Activated CD4-positive, alpha-beta T cell treated with anti-CD3 and anti-CD28 coated beads, Interleukin-2, Interleukin-6, amounts not matched to agents 100 ng/mL and 50 ng/mL, durations not matched to agents 16 hours and 8 hours (primary cell): ENCODE data around the gene PPDPF.
"Not testable (repeated sequence)": the region's sequence is repeated elsewhere in the genome, so short reads cannot be mapped to it uniquely, and the experiment has no call there.

Experiments
- DNase-seq: peaks from one replicate; pipeline ENCODE4 v3.0.0-alpha.2; 2020

Gene PPDPF

DNA sequence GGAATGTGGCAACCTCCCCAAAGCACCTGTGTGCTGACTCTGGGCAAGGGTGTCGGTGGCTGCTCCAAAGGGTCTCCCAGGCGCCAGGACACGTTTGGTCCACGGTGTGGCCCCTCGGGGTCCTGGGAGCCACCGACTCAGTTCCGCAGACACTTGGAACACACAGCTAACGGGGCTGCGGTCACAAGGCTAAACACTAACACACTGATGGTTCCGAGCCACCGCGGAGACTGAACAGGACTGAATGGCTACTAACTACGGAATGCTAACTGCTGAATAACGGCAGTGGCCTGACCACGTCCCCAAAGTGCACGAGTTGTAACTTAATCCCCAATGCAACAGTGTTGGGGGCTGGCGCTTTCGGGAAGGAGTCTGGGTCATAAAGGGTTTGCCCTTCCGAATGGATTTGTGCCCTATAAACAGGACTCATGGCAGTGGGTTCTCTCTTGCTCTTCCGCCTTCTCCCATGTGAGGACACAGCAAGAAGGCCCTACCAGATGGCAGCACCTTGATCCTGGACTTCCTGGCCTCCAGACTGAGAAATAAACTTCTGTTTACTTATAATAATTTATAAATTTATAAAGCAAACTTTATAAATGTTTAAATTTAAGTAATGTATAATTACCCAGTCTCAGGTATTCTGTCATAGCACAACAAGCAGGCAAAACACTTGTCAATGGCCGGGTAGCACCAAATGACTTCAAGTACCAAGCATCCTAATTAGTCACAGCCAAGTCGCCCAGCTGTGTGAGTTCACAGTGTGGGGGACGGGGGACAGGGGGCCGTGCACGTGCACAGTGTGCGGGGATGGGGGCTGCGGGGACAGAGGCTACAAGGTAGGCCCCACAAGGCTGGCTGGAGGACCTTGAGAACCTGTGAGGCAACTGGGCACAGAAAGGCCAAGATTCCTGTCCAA is 19.4 kb upstream of the PPDPF start:
- DNase-seq: no peak

DNA sequence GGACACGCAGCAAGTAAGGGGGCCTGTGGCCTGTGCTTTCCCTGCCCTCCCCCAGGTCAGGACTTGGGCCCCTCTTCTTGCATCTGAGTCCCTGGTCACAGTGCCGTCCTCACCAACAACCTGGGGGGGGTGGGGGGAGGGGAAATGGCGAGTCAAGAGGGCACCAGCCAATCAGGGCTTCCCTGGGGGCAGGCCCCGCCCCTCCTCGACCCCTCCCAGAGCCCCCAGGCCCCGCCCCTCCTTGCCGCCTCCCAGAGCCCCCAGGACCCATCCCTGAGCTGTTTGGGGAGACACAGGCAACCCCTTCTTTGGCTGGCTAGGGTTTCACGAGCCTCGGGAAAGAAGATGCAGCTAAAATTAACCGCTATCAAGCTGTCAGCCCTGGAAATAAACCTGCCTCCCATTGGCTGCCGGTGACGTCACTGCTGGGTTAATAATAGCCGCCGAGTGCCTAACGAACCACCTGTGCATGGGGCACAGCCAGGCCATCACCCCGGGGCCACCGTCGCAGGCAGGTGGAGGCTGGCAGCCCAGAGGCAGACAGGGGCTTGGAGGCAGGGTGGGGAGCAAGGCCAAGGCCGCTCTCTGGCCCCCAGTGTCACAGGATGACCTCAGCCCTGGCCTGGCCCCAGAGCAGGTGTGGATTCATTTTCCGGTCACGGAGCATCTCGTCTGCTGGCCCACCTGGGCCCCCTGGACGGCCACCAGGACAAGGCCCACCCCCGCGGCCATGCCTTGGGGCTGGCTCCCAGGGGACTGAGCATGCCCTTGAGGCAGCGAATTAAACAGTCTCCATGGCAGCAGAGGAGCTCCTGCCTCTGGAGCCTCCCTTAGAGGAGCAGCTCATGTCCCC is 18.5 kb upstream of the PPDPF start:
- DNase-seq: no peak

DNA sequence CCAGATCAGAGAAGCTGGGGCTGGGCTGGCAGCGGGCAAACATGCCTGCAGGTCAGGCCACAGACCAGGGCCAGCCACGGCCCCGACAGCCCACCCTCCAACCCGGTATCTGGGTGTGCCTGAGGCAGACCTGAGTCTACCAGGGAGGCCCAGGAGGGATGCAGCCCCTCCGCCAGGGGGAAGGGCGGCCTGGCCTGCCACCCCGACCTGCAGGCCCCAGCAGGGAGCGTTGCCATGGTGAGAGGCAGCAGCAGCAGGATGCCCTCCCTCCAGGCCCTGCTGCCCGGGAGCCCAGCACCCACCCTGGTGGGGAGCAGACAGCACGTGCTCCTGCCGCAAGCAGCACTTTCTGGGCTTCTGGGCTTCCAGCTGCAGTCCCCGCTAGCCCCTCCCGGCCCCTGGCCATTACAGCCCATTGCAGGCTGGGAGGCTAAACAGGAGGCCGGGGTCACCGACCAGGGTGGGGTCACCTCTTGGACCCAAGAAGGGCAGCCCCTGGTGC is 17.8 kb upstream of the PPDPF start:
- no peak for DNase-seq

- DNase-seq: no peak
These were observed 17.0 kb upstream of the PPDPF start for GRCh38 chr20:63503524-63503923.

DNA sequence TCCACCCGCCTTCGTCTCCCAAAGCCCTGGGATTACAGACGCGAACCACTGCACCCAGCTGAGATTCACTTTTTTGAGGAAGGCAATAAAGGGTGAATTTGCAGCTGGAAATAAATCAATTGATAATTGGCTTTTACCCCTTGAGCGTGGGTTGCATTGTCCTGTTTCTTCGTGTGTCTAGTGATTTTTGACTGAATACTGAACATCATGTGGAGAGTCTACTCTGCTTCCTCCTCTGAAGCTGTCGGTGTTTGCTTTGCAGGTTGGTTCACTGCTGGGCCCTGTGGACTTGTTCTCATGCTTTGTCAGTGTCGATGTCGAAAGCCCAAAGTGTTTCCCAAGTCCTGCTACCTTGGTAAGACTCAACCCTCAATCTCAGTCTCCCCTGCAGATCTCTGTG is 15.9 kb upstream of the PPDPF start:
- DNase-seq: no peak

DNA sequence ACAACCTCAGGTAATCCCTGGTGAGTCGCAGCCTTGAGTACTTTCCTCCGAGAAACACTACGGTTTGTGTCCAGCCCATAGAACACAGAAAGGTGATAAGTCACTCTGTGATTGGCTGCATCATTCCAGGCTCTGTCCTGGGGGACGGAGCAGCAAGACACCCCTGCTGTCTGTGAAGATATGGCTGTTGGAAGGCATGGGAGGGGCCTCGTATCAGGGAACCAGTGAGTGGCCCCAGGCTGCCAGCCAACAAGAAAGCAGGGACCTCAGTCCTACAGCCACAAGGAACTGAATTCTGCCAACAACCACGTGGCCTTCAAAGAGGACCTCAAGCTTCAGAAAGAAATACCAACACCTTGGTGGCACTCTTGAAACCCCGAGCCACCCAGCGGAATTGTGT is 15.3 kb upstream of the PPDPF start:
- no peak for DNase-seq

DNA sequence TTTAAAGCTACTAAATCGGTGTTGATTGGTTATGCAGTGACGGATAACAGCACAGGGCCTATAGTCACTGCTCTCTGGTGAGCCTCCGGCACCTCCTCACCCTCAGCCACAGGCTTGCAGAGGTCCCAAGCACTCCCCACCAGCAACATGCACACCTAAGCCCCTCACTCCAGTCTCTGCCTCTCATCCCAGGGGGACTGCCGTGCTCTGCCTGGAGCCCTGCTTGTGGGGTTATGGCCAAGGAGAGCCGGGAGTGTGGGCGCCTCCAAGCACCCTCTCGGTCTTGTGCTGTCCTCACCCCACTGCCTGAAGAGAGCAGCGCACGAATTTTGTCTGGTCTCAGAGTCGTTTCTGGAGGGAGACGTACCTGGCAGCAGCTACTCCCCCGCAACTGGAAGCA is 14.8 kb upstream of the PPDPF start:
- no peak for DNase-seq

GRCh38 chr20:63507083-63507743 is 13.4 kb upstream of the PPDPF start:
- no peak for DNase-seq

DNA sequence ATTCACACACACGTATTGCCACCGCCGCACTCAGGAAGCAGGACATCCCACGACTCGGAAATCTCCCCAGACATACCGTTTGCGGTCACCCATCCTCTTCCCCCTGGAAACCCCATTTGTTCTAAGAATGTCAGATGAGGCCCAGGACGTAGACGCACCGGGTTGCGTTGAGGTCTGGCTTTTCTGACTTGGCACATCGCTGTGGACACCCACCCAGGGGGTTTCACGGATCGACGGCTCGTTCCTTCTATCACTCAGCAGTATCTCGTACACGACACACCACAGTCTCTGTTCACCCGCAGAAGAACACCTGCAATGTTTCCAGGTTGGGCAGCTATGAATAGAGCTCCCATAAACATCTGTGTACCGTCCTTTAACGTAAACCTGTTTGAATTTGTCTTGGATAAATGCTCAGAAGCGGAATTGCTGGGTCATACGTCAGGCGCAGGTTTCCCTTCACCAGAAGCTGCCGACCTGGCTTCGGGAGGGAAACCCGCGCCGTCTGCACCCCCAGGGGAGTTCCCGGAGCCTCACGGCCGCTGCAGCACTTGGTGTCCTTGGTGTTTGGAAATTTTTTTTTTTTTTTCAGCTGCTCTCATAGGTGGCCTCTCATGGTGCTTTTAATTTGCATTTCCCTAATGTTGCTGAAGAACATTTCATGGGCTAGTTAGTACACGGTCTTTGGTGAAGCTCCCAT is 12.3 kb upstream of the PPDPF start:
- DNase-seq: no peak

GRCh38 chr20:63509088-63509564 is 11.4 kb upstream of the PPDPF start:
- no peak for DNase-seq

DNA sequence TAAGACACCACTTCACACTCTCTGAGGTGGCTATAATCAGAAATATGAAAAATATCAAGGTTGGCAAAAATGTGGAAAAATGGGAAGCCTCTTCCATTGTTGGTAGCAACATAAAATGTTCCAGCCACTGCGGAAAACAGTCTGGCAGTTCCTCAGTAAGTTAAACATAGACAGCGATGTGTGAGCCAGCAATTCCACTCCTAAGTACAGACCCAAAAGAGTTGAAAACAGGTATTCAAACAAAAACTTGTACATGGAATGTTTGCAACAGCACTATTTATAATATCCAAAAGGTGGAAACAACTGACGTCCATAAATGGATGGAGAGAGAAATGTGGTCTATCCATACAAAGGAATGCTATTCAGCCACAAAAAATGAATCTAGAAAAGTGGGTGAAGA is 7.4 kb upstream of the PPDPF start:
- no peak for DNase-seq

DNA sequence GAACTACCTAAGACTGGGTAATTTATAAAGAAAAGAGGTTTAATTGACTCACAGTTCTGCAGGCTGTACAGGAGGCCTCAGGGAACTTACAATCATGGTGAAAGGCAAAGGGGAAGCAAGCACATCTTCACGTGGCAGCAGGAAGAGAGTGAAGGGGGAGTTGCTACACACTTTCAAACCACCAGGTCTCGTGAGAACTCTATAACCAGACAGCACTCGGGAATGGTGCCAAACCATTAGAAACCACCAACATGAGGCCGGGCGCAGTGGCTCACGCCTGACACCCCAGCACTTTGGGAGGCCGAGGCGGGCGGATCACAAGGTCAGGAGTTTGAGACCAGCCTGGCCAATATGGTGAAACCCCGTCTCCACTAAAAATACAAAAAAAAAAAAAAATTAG is 6.0 kb upstream of the PPDPF start:
- DNase-seq: not testable (repeated sequence)

DNA sequence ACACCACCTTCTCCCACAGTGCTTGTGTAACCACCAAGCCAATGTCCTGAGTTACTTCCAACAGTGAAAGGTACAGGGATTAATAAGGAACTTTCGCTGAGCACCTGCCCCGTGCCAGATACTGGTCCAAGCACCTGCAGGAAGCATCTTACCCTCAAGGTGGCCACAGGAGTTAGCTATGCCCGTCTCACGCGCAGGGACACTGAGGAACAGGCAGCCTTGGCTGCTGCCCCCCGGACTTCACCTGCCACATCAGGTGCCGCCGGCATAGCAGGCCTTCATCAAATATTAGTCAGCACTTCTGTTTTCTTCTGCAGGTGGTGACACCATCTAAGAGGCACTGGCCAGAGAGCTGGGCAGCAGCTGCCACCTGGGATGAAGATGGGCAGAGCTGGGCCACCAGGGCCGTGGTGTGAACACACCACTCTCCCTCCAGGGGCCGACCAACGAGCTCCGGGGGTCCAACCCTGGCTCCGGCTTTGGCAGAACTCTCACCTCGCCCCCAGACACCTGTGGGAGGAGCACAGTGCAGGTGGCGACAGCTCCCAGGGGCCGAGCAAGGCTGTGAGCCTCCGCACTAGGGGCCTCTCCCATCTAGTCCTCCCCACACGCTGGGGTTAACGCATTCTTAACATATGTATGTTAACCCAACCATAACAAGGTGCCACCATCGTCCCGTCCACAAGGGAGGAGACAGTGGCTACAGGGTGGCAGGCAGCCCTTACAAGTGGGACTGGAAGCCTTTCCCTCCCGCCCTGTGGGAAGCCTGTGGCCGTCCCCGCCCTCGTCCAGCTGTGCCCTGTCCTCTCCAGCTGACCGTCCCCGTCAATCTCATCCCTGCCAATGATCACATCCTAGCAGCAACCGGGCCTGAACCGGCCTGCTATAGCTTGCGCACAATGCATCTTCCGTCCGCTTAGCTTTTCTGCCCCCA is 2.9 kb upstream of the PPDPF start:
- no peak for DNase-seq

DNA sequence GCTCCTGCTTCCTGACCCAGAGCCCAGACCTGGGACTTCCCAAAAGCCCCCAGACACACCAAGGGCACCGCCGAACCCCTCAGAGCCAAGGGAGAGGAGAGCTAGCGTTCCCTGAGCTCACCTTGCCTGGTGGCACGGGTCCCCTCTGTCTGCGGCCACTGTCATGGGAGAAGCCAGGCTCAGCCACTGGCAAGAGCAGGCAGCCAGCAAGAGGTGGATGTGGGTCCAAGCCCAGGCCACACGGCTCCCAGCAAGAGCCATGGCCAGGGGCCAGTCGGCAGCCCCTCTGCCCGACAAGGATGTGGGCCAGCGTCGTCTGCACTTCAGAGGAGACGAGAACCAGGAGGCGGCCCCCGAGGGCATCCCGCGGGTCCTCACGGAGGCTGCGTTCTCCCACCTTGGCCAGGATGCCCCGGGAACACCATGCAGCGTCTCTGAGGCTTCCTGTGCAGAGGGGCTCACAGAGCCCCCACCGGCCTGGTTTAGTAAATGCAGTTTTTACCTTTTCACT is 2.2 kb upstream of the PPDPF start:
- no peak for DNase-seq

DNA sequence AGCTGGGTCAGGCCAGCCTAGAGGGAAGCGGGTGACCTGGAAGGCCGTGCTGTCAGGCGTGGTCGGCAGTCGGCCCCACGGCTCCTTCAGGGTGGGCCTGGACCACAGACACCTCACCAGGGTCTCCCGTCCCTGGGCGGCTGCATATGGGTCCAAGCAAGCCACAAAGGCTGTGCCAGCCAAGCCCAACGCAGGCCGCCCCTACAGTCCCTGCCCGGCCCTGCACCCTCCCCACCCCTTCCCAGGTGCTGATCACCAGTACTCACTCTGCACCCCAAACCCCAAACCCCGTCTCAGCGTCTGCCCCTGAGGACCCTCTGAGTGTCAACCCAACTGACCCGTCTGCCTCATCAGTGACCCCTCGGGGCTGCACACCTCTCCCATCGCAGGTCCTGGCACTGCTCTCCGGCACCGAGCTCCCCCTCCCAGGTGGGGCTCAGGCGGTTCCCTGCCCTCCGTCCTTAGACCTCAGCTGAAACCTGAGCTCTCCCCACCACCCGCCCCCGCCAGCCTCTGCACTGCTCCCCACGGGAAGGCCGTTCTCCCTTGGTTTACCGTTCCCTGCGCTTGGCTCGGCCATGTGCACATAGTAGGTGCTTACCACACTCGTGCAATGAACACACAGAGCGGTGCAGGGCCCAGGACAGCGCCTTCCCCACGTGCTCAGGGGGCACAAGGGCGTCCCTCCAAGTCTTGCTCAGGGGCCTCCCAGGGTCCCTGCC is 1.5 kb upstream of the PPDPF start:
- DNase-seq: no peak

DNA sequence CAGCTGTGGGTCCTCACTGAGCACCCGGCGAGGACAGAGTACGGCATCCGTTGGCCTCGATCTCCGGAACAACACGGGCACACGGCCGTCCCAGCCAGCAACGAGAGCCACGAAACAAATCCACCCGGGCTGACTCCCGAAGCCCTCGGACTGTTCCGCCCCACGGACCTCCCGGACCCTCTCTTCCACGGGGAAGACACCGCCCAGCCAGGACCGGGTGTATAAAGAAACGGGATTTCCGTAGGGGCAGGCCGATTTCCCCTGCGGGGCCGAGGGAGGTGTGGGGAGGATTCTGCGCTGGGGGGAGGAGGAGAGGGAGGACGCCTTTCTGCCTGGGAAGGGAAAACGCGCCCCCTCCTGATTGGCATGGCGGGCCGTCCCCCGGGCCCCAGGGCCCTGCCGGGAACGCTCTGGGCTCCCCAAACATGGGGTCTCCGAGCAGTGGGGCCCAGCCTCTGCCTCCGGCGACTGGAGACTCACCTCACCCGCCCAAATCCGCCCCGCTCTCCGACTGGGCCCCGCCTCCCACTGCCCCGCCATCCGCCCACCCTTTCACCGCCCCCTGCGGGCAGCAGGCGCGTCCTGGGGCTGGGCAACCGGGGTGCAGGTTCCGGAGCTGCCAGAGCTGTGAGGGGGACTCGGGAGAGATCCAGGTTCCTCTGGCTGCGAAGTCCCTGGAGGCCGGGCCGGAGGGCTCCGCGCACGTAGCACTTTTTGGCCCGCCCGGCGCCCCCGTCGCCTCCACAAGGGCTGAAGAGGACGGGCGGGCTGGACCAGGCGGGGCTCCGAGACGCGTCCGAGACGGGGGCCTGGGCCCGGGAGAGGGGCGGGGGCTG is 679 bp upstream of the PPDPF start:
- peak; percentile 64 for DNase-seq

GRCh38 chr20:63520934-63521601 is 503 bp downstream of the PPDPF start:
- peak; percentile 80 for DNase-seq

GRCh38 chr20:63521602-63522001 is 1.0 kb downstream of the PPDPF start:
- no peak for DNase-seq
